ENCODE results near the gene CACNG8.

The CACNG8 gene

DNA sequence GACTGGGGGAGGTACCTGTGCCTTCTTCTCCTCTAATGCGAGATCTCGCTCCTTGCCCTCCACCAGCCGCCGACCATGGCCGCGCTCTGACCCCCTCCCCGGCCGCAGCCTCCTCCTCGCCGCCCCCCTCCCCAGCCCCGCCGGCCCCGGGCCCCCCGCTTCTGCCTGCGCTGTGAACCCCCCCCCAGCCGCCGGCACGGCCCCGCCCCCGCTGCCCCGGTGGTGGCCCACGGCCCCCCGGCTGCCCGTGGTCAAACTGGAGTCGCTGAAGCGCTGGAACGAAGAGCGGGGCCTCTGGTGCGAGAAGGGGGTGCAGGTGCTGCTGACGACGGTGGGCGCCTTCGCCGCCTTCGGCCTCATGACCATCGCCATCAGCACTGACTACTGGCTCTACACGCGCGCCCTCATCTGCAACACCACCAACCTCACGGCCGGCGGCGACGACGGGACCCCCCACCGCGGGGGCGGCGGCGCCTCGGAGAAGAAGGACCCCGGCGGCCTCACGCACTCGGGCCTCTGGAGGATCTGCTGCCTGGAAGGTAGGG lies at the start of gene CACNG8:
Gene CACNG8 (plus strand): TSS at position 51 of the 545 bp plus-strand sequence.
- no peaks in the 10 kb centered on the region for H3K9me3 ChIP-seq (ENCODE audit: low read length)
- H3K27me3 ChIP-seq (ENCODE audit: control insufficient read depth in 1 of 2, insufficient read depth in 2 of 2, low read length in 2 of 2), result peaks cover 30 to 64% of the 10 kb centered on the region in 2 donors
- no peak within 1 kb of the TSS for H3K27ac ChIP-seq (ENCODE audit: low read depth, low read length)
- H3K4me3 ChIP-seq (ENCODE audit: low read depth in 1 of 2, low read length in 2 of 2), result no peak within 1 kb of the TSS
- no peaks in the 10 kb centered on the region for H3K4me1 ChIP-seq (ENCODE audit: insufficient read depth, low read length)
- no peak within 1 kb of the TSS for H3K9ac ChIP-seq (ENCODE audit: low read length)
- no peaks in the 10 kb centered on the region for H3K36me3 ChIP-seq (ENCODE audit: insufficient read depth, low read length)

DNA sequence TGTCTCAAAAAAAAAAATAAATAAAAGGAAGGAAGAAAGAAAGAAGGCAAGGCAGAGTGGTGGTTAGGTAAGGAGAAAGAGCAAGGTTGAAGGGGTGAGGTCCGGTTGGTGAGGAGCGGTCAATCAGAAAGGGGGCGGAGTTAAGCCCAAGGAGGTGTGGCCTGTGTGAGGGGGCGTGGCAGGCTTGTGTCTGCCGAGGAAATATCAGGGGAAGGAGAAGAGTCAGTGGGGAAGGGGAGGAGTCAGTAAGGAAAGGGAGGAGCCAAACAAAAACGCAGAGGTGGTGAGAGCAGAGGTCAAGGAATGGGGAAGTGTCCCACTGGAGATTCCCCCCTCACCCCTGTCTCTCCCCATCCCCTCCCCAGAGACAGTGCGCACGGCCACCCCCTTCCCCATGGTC lies 47.7 kb upstream of the CACNG8 start:
- no peak overlapping the region for H3K9ac ChIP-seq (ENCODE audit: low read length)
- H3K36me3 ChIP-seq (ENCODE audit: insufficient read depth, low read length), result no peaks in the 10 kb centered on the region
- peaks cover 18 to 31% of the 10 kb centered on the region in 2 donors for H3K27me3 ChIP-seq (ENCODE audit: control insufficient read depth in 1 of 2, insufficient read depth in 2 of 2, low read length in 2 of 2)
- no peaks in the 10 kb centered on the region for H3K4me1 ChIP-seq (ENCODE audit: insufficient read depth, low read length)
- no peaks in the 10 kb centered on the region for H3K9me3 ChIP-seq (ENCODE audit: low read length)
- H3K4me3 ChIP-seq (ENCODE audit: low read depth in 1 of 2, low read length in 2 of 2), result no peak overlapping the region
- H3K27ac ChIP-seq (ENCODE audit: low read depth, low read length), result no peak overlapping the region

DNA sequence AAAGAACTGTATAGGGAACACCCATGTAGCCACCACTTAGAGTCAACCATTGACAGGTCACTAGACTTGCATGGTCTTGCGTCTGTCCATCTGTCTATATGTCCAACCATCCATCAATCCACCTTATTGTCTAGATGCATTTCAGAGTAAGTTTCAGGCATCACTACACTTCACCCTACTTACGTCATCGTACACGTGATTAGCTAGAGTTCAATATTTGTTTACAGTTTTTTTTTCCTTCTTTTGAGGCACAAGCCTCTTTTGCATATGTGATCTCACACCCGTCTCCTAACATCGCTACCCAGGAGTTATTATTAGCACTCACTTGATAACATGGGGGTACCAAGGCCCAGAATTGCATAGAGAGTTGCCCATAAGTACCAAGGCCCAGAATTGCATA lies 46.7 kb upstream of the CACNG8 start:
- no peaks in the 10 kb centered on the region for H3K36me3 ChIP-seq (ENCODE audit: insufficient read depth, low read length)
- no peaks in the 10 kb centered on the region for H3K9me3 ChIP-seq (ENCODE audit: low read length)
- no peak overlapping the region for H3K27ac ChIP-seq (ENCODE audit: low read depth, low read length)
- H3K27me3 ChIP-seq (ENCODE audit: control insufficient read depth in 1 of 2, insufficient read depth in 2 of 2, low read length in 2 of 2), result peaks cover 10 to 21% of the 10 kb centered on the region in 2 donors
- H3K9ac ChIP-seq (ENCODE audit: low read length), result no peak overlapping the region
- no peaks in the 10 kb centered on the region for H3K4me1 ChIP-seq (ENCODE audit: insufficient read depth, low read length)
- no peak overlapping the region for H3K4me3 ChIP-seq (ENCODE audit: low read depth in 1 of 2, low read length in 2 of 2)

DNA sequence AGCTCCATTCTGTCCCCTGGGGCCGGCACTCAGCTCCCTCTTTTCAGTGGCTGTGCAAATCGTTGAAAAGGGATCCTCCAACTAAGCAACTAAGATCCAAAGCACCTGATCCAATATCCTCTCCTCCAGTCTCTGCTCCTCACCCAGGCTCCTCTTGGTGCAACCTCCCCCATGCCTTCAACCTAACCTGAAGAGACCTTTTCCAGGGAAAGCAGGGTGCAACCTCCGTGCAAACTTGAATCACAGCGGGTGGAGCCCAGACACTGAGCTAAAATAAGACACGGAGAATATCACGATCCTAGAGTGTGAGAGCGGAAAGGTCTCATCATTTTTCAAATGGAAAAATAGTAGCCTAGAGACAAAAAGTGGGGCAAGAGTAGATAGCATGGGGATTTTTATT lies 45.4 kb upstream of the CACNG8 start:
- no peaks in the 10 kb centered on the region for H3K4me1 ChIP-seq (ENCODE audit: insufficient read depth, low read length)
- H3K9me3 ChIP-seq (ENCODE audit: low read length), result no peaks in the 10 kb centered on the region
- H3K27me3 ChIP-seq (ENCODE audit: control insufficient read depth in 1 of 2, insufficient read depth in 2 of 2, low read length in 2 of 2), result peaks cover 0 to 10% of the 10 kb centered on the region in 2 donors
- H3K4me3 ChIP-seq (ENCODE audit: low read depth in 1 of 2, low read length in 2 of 2), result no peak overlapping the region
- no peak overlapping the region for H3K27ac ChIP-seq (ENCODE audit: low read depth, low read length)
- H3K36me3 ChIP-seq (ENCODE audit: insufficient read depth, low read length), result no peaks in the 10 kb centered on the region
- no peak overlapping the region for H3K9ac ChIP-seq (ENCODE audit: low read length)

DNA sequence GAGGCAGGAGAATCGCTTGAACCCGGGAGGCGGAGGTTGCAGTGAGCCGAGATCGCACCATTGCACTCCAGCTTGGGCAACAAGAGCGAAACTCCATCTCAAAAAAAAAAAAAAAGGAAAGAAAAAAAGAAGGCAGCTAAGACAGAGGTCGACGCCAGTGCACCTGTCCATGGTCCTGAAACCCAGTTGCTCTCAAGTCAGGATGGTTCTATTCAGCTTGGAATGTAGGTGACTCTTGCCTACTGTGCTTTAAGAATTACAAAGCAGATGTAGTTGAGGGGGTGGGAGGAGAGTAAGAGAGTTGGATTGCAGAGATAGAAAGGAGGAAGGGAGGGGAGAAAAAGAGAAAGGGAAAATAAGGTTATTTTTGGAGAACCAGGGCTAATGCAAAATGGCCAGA lies 35.0 kb upstream of the CACNG8 start:
- no peak overlapping the region for H3K9ac ChIP-seq (ENCODE audit: low read length)
- no peak overlapping the region for H3K4me3 ChIP-seq (ENCODE audit: low read depth in 1 of 2, low read length in 2 of 2)
- no peaks in the 10 kb centered on the region for H3K27me3 ChIP-seq (ENCODE audit: control insufficient read depth in 1 of 2, insufficient read depth in 2 of 2, low read length in 2 of 2)
- no peaks in the 10 kb centered on the region for H3K4me1 ChIP-seq (ENCODE audit: insufficient read depth, low read length)
- H3K9me3 ChIP-seq (ENCODE audit: low read length), result no peaks in the 10 kb centered on the region
- no peaks in the 10 kb centered on the region for H3K36me3 ChIP-seq (ENCODE audit: insufficient read depth, low read length)
- no peak overlapping the region for H3K27ac ChIP-seq (ENCODE audit: low read depth, low read length)

DNA sequence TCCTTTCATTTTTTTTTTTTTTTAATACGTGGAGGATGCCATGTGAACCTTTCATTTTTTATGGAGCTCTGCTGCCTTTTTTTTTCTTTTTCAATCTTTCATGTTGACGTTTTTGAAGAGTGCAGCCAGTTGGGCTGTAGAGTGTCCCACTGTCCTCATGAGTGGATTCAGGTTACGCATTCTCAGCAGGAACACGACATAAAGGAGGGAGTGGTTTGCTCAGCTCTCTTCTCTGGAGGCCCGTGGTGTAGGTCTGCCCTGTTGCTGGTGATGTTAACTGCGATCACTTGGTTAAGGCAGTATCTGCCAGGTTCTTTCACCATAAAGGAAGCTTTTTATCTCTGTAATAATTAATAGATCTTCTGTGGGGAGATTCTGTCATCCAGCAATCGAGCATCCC lies 26.7 kb upstream of the CACNG8 start:
- Histone ChIP-seq H3K27ac (ENCODE audit: low read depth, low read length) (no peak overlapping the region), H3K4me3 (ENCODE audit: low read depth in 1 of 2, low read length in 2 of 2) (no peak overlapping the region), H3K9ac (ENCODE audit: low read length) (no peak overlapping the region), H3K4me1 (ENCODE audit: insufficient read depth, low read length) (no peaks in the 10 kb centered on the region), H3K9me3 (ENCODE audit: low read length) (no peaks in the 10 kb centered on the region), H3K36me3 (ENCODE audit: insufficient read depth, low read length) (no peaks in the 10 kb centered on the region), H3K27me3 (ENCODE audit: control insufficient read depth in 1 of 2, insufficient read depth in 2 of 2, low read length in 2 of 2) (peaks cover under 1 to 3% of the 10 kb centered on the region in 2 donors)

DNA sequence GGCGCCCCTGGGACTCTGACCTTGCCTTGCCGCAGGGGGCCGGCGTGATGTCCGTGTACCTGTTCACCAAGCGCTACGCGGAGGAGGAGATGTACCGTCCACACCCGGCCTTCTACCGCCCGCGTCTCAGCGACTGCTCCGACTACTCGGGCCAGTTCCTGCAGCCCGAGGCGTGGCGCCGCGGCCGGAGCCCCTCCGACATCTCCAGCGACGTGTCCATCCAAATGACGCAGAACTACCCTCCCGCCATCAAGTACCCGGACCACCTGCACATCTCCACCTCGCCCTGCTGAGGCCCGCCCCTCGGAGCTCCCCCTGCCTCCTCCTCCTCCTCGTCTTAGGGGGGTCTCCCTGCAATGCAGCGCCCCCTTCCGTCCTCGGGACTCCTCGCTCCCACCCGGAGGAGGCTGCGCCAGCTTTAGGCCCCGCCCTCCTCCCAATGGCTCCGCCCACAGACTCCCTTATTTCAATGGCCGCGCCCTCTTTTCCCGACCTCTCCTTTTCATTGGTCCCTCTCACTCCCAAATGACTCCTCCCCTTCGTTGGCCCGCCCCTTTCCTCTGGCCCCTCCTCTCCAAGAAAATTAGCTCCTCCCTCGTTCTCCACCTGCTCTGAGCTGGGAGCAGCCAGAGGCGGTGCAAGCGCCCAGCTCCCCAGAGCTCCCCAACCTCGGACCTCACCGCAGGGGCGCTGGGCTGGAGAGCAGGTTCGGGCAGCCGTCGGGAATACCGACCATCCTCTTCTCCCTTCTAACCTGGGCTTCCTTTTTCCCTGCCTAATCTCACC lies 20.5 kb upstream of the CACNG8 start:
- H3K36me3 ChIP-seq (ENCODE audit: insufficient read depth, low read length), result no peaks in the 10 kb centered on the region
- H3K4me3 ChIP-seq (ENCODE audit: low read depth in 1 of 2, low read length in 2 of 2), result no peak overlapping the region
- H3K27ac ChIP-seq (ENCODE audit: low read depth, low read length), result no peak overlapping the region
- no peaks in the 10 kb centered on the region for H3K4me1 ChIP-seq (ENCODE audit: insufficient read depth, low read length)
- H3K9ac ChIP-seq (ENCODE audit: low read length), result no peak overlapping the region
- no peaks in the 10 kb centered on the region for H3K9me3 ChIP-seq (ENCODE audit: low read length)
- H3K27me3 ChIP-seq (ENCODE audit: control insufficient read depth in 1 of 2, insufficient read depth in 2 of 2, low read length in 2 of 2), result peaks cover 23 to 25% of the 10 kb centered on the region in 2 donors

DNA sequence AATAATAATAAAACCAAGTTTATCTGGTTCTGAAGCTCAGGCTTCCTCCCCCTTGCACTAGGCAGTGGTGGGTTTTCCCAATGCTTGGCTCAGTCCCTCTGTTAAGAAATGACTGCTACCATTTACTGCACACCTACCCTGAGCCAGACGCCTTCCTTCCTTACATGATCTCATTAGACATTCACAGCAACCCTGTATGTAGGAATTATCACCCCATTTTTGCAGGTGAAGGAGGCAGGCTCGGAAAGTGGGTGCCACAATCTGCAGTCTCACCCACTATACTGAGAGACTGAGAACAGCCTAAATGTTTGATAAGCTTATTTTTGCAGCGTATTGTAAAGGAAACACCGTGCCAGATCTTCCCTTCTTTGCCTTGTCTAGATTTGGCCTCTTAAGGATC lies 18.3 kb upstream of the CACNG8 start:
- H3K4me1 ChIP-seq (ENCODE audit: insufficient read depth, low read length), result no peaks in the 10 kb centered on the region
- no peaks in the 10 kb centered on the region for H3K36me3 ChIP-seq (ENCODE audit: insufficient read depth, low read length)
- no peak overlapping the region for H3K27ac ChIP-seq (ENCODE audit: low read depth, low read length)
- no peak overlapping the region for H3K4me3 ChIP-seq (ENCODE audit: low read depth in 1 of 2, low read length in 2 of 2)
- H3K27me3 ChIP-seq (ENCODE audit: control insufficient read depth in 1 of 2, insufficient read depth in 2 of 2, low read length in 2 of 2), result peaks cover 23 to 25% of the 10 kb centered on the region in 2 donors
- H3K9ac ChIP-seq (ENCODE audit: low read length), result no peak overlapping the region
- no peaks in the 10 kb centered on the region for H3K9me3 ChIP-seq (ENCODE audit: low read length)

DNA sequence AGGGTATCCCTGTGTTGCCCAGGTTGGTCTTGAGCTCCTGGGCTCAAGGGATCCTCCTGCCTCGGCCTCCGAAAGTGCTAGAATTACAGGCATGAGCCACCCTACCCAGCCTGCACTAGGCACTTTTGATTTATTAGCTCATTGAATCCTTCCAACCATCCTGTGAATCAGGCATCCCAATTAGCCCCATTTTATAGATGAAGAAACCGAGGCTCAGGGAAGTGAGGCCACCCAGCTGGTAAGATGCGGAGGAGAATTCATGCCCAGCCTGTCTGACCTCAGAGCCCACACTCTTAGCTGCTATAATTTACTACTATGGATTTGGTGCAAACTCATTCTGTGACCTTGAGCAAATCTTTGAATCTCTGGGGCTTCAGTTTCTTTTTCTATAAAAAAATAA lies 17.8 kb upstream of the CACNG8 start:
- Histone ChIP-seq H3K9ac (ENCODE audit: low read length) (no peak overlapping the region), H3K4me3 (ENCODE audit: low read depth in 1 of 2, low read length in 2 of 2) (no peak overlapping the region), H3K27ac (ENCODE audit: low read depth, low read length) (no peak overlapping the region), H3K36me3 (ENCODE audit: insufficient read depth, low read length) (no peaks in the 10 kb centered on the region), H3K27me3 (ENCODE audit: control insufficient read depth in 1 of 2, insufficient read depth in 2 of 2, low read length in 2 of 2) (peaks cover 23 to 25% of the 10 kb centered on the region in 2 donors), H3K4me1 (ENCODE audit: insufficient read depth, low read length) (no peaks in the 10 kb centered on the region), H3K9me3 (ENCODE audit: low read length) (no peaks in the 10 kb centered on the region)

DNA sequence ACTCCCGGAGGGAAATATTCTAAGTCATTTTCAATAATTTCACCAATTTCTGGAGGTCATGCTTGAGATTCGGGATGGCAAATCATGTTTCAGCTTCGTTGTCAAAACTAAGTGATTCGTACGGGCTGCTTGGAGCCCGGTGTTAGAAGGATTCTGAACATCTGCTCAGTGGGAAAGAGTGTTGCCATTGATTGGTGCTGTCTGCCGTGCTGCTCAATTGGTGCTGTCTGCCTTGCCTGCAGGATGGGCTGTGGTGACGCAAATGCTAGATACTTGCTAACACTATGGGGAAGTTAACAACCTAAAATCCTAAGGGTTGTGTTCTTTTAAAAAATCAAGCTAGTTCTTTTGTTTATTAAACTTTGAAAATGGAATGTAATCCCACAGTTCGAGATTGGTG lies 17.3 kb upstream of the CACNG8 start:
- Histone ChIP-seq H3K9ac (ENCODE audit: low read length) (no peak overlapping the region), H3K9me3 (ENCODE audit: low read length) (no peaks in the 10 kb centered on the region), H3K27me3 (ENCODE audit: control insufficient read depth in 1 of 2, insufficient read depth in 2 of 2, low read length in 2 of 2) (peaks cover 23 to 25% of the 10 kb centered on the region in 2 donors), H3K27ac (ENCODE audit: low read depth, low read length) (no peak overlapping the region), H3K36me3 (ENCODE audit: insufficient read depth, low read length) (no peaks in the 10 kb centered on the region), H3K4me1 (ENCODE audit: insufficient read depth, low read length) (no peaks in the 10 kb centered on the region), H3K4me3 (ENCODE audit: low read depth in 1 of 2, low read length in 2 of 2) (no peak overlapping the region)

DNA sequence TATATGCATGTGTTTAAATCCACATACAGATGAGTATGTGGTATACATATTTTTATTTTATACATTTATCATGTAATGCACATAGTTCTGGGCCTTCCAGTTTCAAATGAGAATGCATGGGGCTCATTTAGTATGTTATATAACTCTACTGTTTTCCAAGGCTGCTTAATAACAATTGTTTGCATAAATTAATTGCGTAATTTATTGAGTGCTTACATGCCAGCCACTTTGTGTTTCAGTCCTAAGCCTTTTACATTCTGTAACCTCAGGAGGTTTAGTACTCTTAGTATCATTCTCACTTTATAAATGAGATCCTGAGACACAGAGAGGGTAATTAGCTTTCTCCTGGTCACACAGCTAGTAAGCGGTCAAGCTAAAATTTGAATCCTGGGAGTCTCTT lies 16.7 kb upstream of the CACNG8 start:
- no peaks in the 10 kb centered on the region for H3K9me3 ChIP-seq (ENCODE audit: low read length)
- no peaks in the 10 kb centered on the region for H3K4me1 ChIP-seq (ENCODE audit: insufficient read depth, low read length)
- H3K27ac ChIP-seq (ENCODE audit: low read depth, low read length), result no peak overlapping the region
- no peaks in the 10 kb centered on the region for H3K36me3 ChIP-seq (ENCODE audit: insufficient read depth, low read length)
- H3K4me3 ChIP-seq (ENCODE audit: low read depth in 1 of 2, low read length in 2 of 2), result no peak overlapping the region
- peaks cover 23% of the 10 kb centered on the region in 2 donors for H3K27me3 ChIP-seq (ENCODE audit: control insufficient read depth in 1 of 2, insufficient read depth in 2 of 2, low read length in 2 of 2)
- no peak overlapping the region for H3K9ac ChIP-seq (ENCODE audit: low read length)

DNA sequence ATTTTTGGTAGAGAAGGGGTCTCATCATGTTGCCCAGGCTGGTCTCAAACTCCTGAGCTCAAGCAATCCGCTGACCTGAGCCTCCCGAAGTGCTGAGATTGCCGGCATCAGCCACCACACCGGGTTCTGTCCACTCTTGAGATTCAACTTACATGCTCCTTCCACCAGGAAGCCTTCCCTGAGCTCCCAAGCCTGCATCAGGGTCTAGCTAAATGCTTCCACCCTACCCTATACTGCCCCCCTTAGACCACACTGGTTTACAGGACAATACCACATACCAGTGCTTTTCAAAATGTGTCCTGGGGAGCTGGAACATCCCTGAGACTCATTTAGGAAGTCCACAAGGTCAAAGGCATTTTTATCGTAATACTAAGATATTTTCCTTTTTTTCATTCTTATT lies 15.1 kb upstream of the CACNG8 start:
- Histone ChIP-seq H3K4me3 (ENCODE audit: low read depth in 1 of 2, low read length in 2 of 2) (no peak overlapping the region), H3K27me3 (ENCODE audit: control insufficient read depth in 1 of 2, insufficient read depth in 2 of 2, low read length in 2 of 2) (peaks cover 6 to 11% of the 10 kb centered on the region in 2 donors), H3K9me3 (ENCODE audit: low read length) (no peaks in the 10 kb centered on the region), H3K27ac (ENCODE audit: low read depth, low read length) (no peak overlapping the region), H3K4me1 (ENCODE audit: insufficient read depth, low read length) (no peaks in the 10 kb centered on the region), H3K36me3 (ENCODE audit: insufficient read depth, low read length) (no peaks in the 10 kb centered on the region), H3K9ac (ENCODE audit: low read length) (no peak overlapping the region)

Data from muscle layer of colon (tissue), 2 donors.